VCaP (cell line): Measurements from ENCODE around the gene C6orf163.
A peak's percentile ranks its signal among the peaks of the same experiment; 100 is the strongest.

ENCODE experiments used
- H3K27ac ChIP-seq: fragments of 450-650 bp; 2 replicates; pipeline ENCODE4 v1.5.1; 2017
- TF ChIP-seq, protein P1 (sequence below): fragments of 450-650 bp; conservative IDR thresholded peaks from 2 replicates; pipeline ENCODE4 v1.5.1; 2017; ENCODE audit warnings: mild to moderate bottlenecking, moderate library complexity

C6orf163 gene

DNA sequence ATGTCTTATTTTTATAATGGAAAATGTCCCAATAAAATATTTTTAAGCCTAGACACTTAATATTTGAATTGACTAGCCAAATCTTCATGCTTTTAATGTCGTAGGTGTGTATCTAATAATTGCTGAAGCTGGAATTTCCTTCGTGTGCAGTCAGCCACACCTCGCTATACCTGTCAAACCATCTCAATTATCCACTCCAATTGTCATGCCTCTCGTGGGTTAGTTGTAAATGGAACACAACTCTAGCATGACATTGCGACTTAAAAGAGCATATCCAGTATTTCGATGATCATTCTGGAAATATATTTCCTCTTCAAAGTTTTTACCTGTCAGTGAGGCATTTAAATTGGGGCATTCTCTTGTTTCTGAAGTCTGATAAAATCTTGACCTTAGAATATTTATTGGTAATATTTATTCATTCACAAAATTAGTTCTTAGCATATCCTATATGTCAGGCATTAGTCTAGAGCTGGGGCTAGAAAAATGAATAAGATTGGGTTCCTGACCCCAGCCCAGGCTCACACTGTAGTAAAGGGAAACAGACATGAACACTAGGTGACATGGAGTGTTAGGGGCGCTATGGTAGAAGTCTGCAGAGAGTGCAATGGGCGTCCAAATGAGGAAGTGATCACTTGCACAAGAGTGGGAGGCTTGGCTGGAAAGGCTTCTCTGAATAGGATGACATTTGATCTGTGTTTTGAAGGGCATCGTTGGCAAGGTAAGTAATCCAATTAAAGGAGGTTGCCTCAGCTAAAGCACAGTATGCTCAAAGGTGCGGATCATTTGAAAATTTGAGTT, 52.2 kb downstream of the C6orf163 start:
- H3K27ac ChIP-seq = no peak overlapping the region
- TF ChIP-seq, protein P1, sequence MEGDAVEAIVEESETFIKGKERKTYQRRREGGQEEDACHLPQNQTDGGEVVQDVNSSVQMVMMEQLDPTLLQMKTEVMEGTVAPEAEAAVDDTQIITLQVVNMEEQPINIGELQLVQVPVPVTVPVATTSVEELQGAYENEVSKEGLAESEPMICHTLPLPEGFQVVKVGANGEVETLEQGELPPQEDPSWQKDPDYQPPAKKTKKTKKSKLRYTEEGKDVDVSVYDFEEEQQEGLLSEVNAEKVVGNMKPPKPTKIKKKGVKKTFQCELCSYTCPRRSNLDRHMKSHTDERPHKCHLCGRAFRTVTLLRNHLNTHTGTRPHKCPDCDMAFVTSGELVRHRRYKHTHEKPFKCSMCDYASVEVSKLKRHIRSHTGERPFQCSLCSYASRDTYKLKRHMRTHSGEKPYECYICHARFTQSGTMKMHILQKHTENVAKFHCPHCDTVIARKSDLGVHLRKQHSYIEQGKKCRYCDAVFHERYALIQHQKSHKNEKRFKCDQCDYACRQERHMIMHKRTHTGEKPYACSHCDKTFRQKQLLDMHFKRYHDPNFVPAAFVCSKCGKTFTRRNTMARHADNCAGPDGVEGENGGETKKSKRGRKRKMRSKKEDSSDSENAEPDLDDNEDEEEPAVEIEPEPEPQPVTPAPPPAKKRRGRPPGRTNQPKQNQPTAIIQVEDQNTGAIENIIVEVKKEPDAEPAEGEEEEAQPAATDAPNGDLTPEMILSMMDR = no peak

GRCh38 chr6:87397656-87398055, 53.0 kb downstream of the C6orf163 start:
- no peak overlapping the region for H3K27ac ChIP-seq
- TF ChIP-seq, protein P1 = no peak

- no peak overlapping the region for H3K27ac ChIP-seq
- TF ChIP-seq, protein P1 = no peak
These were observed 57.2 kb downstream of the C6orf163 start for GRCh38 chr6:87401832-87402231.

DNA sequence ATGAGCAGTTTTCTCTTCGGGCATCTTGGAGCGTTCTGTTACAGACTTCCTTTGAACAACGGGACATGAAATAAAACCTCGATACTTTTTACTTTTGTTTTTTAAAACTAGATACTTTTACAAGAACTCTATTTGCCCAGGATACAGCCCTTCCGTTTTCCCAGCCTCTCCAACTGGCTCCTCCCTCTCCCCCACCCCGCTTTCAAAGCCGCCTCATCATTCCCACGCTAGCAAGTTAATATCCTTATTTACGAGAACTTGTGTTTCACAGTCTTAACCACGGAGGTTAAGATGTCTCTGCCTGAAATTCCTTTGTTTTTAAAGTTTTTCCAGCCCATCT, 62.9 kb downstream of the C6orf163 start:
- H3K27ac ChIP-seq = peak overlapping the region; percentile 73
- TF ChIP-seq, protein P1 = no peak

DNA sequence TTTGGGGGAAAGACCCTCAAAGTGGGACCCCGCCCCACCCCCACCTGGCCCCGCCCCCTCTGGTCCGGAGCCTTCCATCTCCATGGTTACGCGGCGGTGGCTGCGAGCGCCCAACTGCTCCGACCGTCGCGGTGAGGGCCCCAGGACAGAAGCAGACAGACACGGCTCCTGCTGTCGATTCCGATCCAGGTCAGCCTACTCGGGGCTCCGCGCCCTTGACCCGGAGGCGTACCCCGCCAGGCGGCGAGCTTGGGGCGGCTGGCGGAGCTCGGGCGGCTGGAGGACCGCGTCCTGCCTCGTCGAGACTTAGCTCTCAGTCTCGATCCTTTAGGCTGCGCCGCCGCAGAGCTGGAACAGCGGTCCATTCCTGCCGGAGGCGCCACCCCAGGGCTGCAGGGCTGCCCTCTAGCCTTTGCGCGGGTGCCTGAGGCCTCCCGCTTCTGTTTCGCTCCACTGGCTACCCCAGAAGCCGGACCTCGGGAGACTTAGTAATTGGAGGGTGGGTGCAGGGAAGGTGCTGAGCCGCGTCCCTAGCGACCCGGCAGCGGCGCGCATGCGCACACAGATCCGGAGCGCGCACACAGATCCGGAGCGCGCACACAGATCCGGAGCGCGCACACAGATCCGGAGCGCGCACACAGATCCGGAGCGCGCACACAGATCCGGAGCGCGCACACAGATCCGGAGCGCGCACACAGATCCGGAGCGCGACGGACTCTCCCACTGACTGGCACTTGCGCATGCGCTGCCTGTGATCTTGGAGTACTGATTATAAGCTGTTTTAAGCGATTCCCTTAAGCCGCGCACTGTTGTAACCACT, 63.5 kb downstream of the C6orf163 start, which contains the start of gene CFAP206:
Gene CFAP206 (plus strand): TSS at position 72 of the 820 bp plus-strand sequence. CDS start 1,868 bp downstream, outside the sequence.
- peak within 1 kb of the TSS; percentile 73 for H3K27ac ChIP-seq
- TF ChIP-seq, protein P1 = no peak; the same call in 1 of the 2 replicates

DNA sequence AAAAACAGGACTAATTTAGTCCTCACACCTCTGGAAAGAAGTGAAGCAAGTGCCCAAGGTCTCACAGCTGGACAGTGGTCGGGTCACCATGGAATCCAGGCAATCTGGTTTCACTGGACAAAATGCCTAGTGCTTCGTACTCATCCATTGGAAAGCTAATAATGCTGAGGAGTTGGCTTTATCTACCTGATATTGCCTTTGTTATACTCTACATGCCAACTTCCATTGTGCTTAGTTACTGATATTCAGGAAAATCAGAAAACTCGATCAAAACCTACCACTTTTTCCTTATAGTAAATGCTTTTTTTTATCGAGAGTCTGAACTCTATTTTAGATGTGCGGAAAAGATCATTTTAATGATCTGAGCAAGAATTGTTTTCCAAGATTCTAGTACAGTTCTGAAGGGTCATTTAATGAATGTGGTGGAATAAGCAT, 64.1 kb downstream of the C6orf163 start:
- peak overlapping the region; percentile 73 for H3K27ac ChIP-seq
- TF ChIP-seq, protein P1 = no peak
